Sigmoid colon (tissue), 3 donors: Measurements from ENCODE around the gene MESP1.

Experiments
- POLR2A ChIP-seq, 2 donors: fragments of 450-650 bp; IDR thresholded peaks; one replicate each; pipeline ENCODE4 v1.6.1; 2016; ENCODE audit warnings: antibody characterized with exemption in 2 of 2, mild to moderate bottlenecking in 2 of 2, moderate library complexity in 2 of 2
- TF ChIP-seq, protein P1 (sequence below), 4 experiments: fragments of 450-650 bp in 3 of 4; fragments of 200-600 bp in 1 of 4; IDR thresholded peaks; one replicate each; pipeline ENCODE4 v1.5.1; 2016 to 2019; ENCODE audit warnings: antibody characterized with exemption in 4 of 4, mild to moderate bottlenecking in 3 of 4, moderate library complexity in 2 of 4

DNA sequence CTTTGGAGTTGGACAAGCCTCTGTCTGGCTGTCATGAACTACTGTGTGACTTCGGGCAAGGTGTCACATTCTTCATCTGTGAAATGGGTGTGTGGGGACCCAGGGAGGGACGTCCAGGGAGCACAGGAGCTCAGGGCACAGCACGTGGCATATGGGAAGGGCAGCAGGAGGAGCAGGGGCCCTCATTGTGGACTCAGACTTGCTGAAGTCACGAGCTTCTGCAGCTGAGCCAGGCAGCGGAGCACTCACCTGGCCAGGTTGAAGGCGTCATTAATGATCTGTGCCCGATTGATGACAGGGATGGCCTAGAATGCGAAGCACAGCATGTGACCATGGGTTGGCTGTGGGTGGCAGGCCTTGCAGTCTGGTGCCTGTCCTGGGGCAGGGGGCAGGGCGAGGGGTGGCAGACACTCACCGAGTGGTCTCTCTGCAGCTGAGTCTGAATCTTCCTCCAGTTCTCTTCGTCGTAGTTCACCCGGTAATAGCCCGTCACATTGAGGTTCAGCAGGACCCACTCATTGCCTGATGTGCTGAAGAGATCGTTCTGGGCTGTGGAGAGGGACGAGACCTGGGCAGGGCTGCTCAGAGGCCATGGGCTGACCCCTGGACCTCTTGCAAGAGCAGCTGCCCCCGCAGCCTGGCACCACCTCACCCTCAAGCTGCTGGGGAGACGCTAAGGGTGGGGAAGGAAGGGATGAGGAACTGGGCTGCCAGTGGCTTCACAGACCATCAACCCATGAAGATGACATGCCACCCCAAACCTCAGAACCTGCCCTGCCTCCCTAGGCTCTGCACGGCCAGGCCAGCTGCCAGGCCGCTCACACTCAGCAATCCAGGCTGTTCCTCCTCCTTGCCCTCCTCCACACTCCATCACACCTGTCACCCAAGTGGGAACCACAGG, 48.2 kb upstream of the MESP1 start:
- TF ChIP-seq, protein P1, sequence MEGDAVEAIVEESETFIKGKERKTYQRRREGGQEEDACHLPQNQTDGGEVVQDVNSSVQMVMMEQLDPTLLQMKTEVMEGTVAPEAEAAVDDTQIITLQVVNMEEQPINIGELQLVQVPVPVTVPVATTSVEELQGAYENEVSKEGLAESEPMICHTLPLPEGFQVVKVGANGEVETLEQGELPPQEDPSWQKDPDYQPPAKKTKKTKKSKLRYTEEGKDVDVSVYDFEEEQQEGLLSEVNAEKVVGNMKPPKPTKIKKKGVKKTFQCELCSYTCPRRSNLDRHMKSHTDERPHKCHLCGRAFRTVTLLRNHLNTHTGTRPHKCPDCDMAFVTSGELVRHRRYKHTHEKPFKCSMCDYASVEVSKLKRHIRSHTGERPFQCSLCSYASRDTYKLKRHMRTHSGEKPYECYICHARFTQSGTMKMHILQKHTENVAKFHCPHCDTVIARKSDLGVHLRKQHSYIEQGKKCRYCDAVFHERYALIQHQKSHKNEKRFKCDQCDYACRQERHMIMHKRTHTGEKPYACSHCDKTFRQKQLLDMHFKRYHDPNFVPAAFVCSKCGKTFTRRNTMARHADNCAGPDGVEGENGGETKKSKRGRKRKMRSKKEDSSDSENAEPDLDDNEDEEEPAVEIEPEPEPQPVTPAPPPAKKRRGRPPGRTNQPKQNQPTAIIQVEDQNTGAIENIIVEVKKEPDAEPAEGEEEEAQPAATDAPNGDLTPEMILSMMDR (IDR thresholded peaks at IDR 0.05), result no peak
- TF ChIP-seq POLR2A (IDR thresholded peaks at IDR 0.05), result no peak
